Measurements from ENCODE around the gene ANKRD42.
"Not testable (repeated sequence)": the region's sequence is repeated elsewhere in the genome, so short reads cannot be mapped to it uniquely, and the experiment has no call there.

DNA sequence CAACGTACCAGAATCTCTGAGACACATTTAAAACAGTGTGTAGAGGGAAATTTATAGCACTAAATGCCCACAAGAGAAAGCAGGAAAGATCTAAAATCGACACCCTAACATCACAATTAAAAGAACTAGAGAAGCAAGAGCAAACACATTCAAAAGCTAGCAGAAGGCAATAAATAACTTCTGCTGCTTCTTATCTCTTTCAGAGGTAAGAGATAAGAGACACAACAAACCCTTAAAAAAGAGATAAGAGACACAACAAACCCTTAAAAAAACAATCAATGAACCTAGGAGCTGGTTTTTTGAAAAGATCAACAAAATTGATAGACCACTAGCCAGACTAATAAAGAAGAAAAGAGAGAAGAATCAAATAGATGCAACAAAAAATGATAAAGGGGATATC is 75.6 kb downstream of the ANKRD42 start:
- TF ChIP-seq POLR2A (IDR thresholded peaks at IDR 0.05; ENCODE audit: low read length); GATA1 (IDR thresholded peaks at IDR 0.05; ENCODE audit: low read depth, low read length): not testable (repeated sequence)
